Glomerular endothelial cell (primary cell): Measurements from ENCODE around the gene ANGPTL5. TPM values are rescaled to one million over a fixed set of nuclear protein-coding genes. Genes with fewer than 3 reads are reported as not detected.
"Not testable (repeated sequence)": the region's sequence is repeated elsewhere in the genome, so short reads cannot be mapped to it uniquely, and the experiment has no call there.

Experiments
- DNase-seq: peaks from one replicate; pipeline ENCODE4 v3.0.0-alpha.2; 2011; ENCODE audit warnings: low read depth, low spot score; ENCODE audit errors: extremely low read depth
- total RNA-seq: library from RNA; depleted of rRNA; stranded (reverse); fragments of >200 nt; gene quantifications from 2 replicates; pipeline ENCODE4 v1.2.3, GENCODE V29; 2015

The ANGPTL5 gene
- not detected in 2 replicates for total RNA-seq

- DNase-seq: no peak
Observed at GRCh38 chr11:101916422-101916821, at the start of gene ANGPTL5. ANGPTL5 (minus strand) TSS chr11:101916522; CDS start chr11:101907909, 8,613 bp downstream.

GRCh38 chr11:101964200-101964599, 47.9 kb upstream of the ANGPTL5 start:
- DNase-seq: not testable (repeated sequence)

- DNase-seq: no peak
Observed at GRCh38 chr11:101960231-101960630, 43.9 kb upstream of the ANGPTL5 start.

- DNase-seq: no peak
Observed at GRCh38 chr11:101955701-101956100, 39.4 kb upstream of the ANGPTL5 start.

GRCh38 chr11:101955278-101955677, 39.0 kb upstream of the ANGPTL5 start:
- no peak for DNase-seq

- no peak for DNase-seq
Observed at GRCh38 chr11:101949680-101950220, 33.4 kb upstream of the ANGPTL5 start.

- no peak for DNase-seq
Observed at GRCh38 chr11:101945448-101945847, 29.1 kb upstream of the ANGPTL5 start.

- no peak for DNase-seq
Observed at GRCh38 chr11:101944923-101945322, 28.6 kb upstream of the ANGPTL5 start.

- DNase-seq: no peak
Observed at GRCh38 chr11:101940901-101941520, 24.7 kb upstream of the ANGPTL5 start.

GRCh38 chr11:101931692-101932091, 15.4 kb upstream of the ANGPTL5 start:
- DNase-seq: no peak

- no peak for DNase-seq
Observed at GRCh38 chr11:101929294-101929915, 13.1 kb upstream of the ANGPTL5 start.

- no peak for DNase-seq
Observed at GRCh38 chr11:101923554-101923953, 7.2 kb upstream of the ANGPTL5 start.

- DNase-seq: no peak
Observed at GRCh38 chr11:101920992-101921391, 4.7 kb upstream of the ANGPTL5 start.

- DNase-seq: no peak
Observed at GRCh38 chr11:101917226-101917625, 904 bp upstream of the ANGPTL5 start.

- peak; percentile 52 for DNase-seq
Observed at GRCh38 chr11:101915791-101916291, 481 bp downstream of the ANGPTL5 start.

- peak; percentile 58 for DNase-seq
Observed at GRCh38 chr11:101914738-101915426, 1.4 kb downstream of the ANGPTL5 start, which contains the start of gene CEP126. CEP126 (plus strand) TSS chr11:101915010; CDS start chr11:101915285, 275 bp downstream.

- DNase-seq: no peak
Observed at GRCh38 chr11:101914341-101914737, 2.0 kb downstream of the ANGPTL5 start.

GRCh38 chr11:101913656-101914055, 2.7 kb downstream of the ANGPTL5 start:
- DNase-seq: no peak

- peak; percentile 85 for DNase-seq
Observed at GRCh38 chr11:101912823-101913284, 3.5 kb downstream of the ANGPTL5 start.

GRCh38 chr11:101909087-101909486, 7.2 kb downstream of the ANGPTL5 start:
- DNase-seq: no peak

- DNase-seq: no peak
Observed at GRCh38 chr11:101907815-101908214, 8.5 kb downstream of the ANGPTL5 start.
